Transverse colon (tissue), 4 donors: ENCODE measurements around the gene TMEM161B. TPM values are rescaled to one million over a fixed set of nuclear protein-coding genes. Genes with fewer than 3 reads are reported as not detected.

Experiments
- DNase-seq: peaks from one replicate; pipeline ENCODE4 v3.0.0-alpha.2; 2019
- H3K27ac ChIP-seq, 4 donors: fragments of 200-600 bp; sonication (generic); 2 replicates each; pipeline ENCODE4 v1.5.1; 2016 to 2018; ENCODE audit warnings: inconsistent platforms in 4 of 4
- H3K27me3 ChIP-seq: fragments of 200-600 bp; sonication (generic); 2 replicates; pipeline ENCODE4 v1.5.1; 2017; ENCODE audit warnings: inconsistent platforms
- H3K36me3 ChIP-seq, 4 donors: fragments of 200-600 bp; sonication (generic); 2 replicates each; pipeline ENCODE4 v1.5.1; 2017 to 2019; ENCODE audit warnings: inconsistent platforms in 4 of 4
- H3K4me1 ChIP-seq, 4 donors: fragments of 200-600 bp; sonication (generic); 2 replicates each; pipeline ENCODE4 v1.5.1; 2017 to 2020; ENCODE audit warnings: inconsistent platforms in 4 of 4
- H3K4me3 ChIP-seq, 4 donors: fragments of 200-600 bp; sonication (generic); 1 replicate in 1 of 4; 2 replicates in 3 of 4; pipeline versions ENCODE4 v1.5.1 to v1.6.1; 2017 to 2019; ENCODE audit warnings: inconsistent platforms in 4 of 4
- H3K9me3 ChIP-seq, 2 donors: fragments of 200-600 bp; sonication (generic); 2 replicates each; pipeline ENCODE4 v1.5.1; 2017 to 2019; ENCODE audit warnings: inconsistent platforms in 2 of 2
- CTCF ChIP-seq, 5 experiments: fragments of 200-600 bp in 3 of 5; fragments of 450-650 bp in 2 of 5; sonication (generic) in 3 of 5; IDR thresholded peaks; 1 replicate in 2 of 5; 2 replicates in 3 of 5; pipeline ENCODE4 v1.5.1; 2016 to 2017; ENCODE audit warnings: antibody characterized with exemption in 5 of 5, inconsistent platforms in 3 of 5, mild to moderate bottlenecking in 2 of 5, moderate library complexity in 1 of 5
- EP300 ChIP-seq: sonication (generic); formaldehyde crosslinking; IDR thresholded peaks from one replicate; pipeline ENCODE4 v1.6.1; 2017; ENCODE audit warnings: antibody characterized with exemption, low read depth
- POLR2A ChIP-seq: fragments of 450-650 bp; IDR thresholded peaks from one replicate; pipeline ENCODE4 v1.6.1; 2016; ENCODE audit warnings: antibody characterized with exemption, mild to moderate bottlenecking, moderate library complexity
- POLR2AphosphoS5 ChIP-seq, 3 donors: sonication (generic); formaldehyde crosslinking; IDR thresholded peaks; one replicate each; pipeline ENCODE4 v1.6.1; 2016; ENCODE audit warnings: antibody characterized with exemption in 3 of 3
- whole genome bisulfite sequencing, 2 donors: methylation state at CpG; one replicate each; pipeline ENCODE4 v1.1.5; 2018; ENCODE audit warnings: low coverage in 1 of 2; 5-methylcytosine and 5-hydroxymethylcytosine counted together
- in situ Hi-C, 4 donors: fragments of 200-750 bp; cut with MboI; loops; one replicate each; pipeline versions ENCODE4 v1.15.0 to v1.15.1; 2017; ENCODE audit warnings: low sequenced_read_pairs in 3 of 4, low pct_ligation_motif_present in 1 of 4, low pct_unique_long_range_greater_than_20kb in 1 of 4
- intact Hi-C: fragments of 100-400 bp; cut with DNase I; formaldehyde crosslinking; loops from one replicate; pipeline ENCODE4 v1.15.1; 2023; ENCODE audit warnings: low total_unique reads
- total RNA-seq, 4 donors: library from RNA; depleted of rRNA; stranded (reverse); fragments of >200 nt; gene quantifications; one replicate each; pipeline ENCODE4 v1.1.0, GENCODE V29; 2016

The TMEM161B gene
- total RNA-seq, 4 donors from 2014 or later, result 19.5 to 40.8 (median 27.0) TPM

GRCh38 chr5:88236866-88237642, 31.6 kb downstream of the TMEM161B start:
- no peaks in the 10 kb centered on the region for H3K4me1 ChIP-seq
- peaks cover 0 to 9% (median 4%) of the 10 kb centered on the region in 4 donors for H3K36me3 ChIP-seq
- no peak for DNase-seq
- no peak overlapping the region for H3K27ac ChIP-seq
- H3K4me3 ChIP-seq, result no peak overlapping the region
- WGBS, 2 donors, result 93 to 100% methylated on average over 1 of the region's 1 CpG
- in situ Hi-C loops (no loop called here), intact Hi-C loops (no loop called here)
- H3K9me3 ChIP-seq, result no peaks in the 10 kb centered on the region
- H3K27me3 ChIP-seq, result no peaks in the 10 kb centered on the region
- no peak for TF ChIP-seq CTCF (IDR thresholded peaks at IDR 0.05)
- TF ChIP-seq EP300, result no peak
- no peak for TF ChIP-seq POLR2AphosphoS5 (IDR thresholded peaks at IDR 0.05)
- TF ChIP-seq POLR2A, result no peak

GRCh38 chr5:88235828-88236227, 32.8 kb downstream of the TMEM161B start:
- no peak for DNase-seq
- in situ Hi-C loops (no loop called here), intact Hi-C loops (no loop called here)
- no peaks in the 10 kb centered on the region for H3K27me3 ChIP-seq
- 96 to 100% methylated on average over 3 to 4 of the region's 4 CpGs for WGBS, 2 donors
- no peak for TF ChIP-seq CTCF (IDR thresholded peaks at IDR 0.05)
- no peak for TF ChIP-seq POLR2A
- no peak for TF ChIP-seq EP300
- TF ChIP-seq POLR2AphosphoS5 (IDR thresholded peaks at IDR 0.05), result no peak
- no peak overlapping the region for H3K27ac ChIP-seq
- peaks cover 0 to 3% (median 0%) of the 10 kb centered on the region in 4 donors for H3K4me1 ChIP-seq
- peaks cover 0 to 9% (median 4%) of the 10 kb centered on the region in 4 donors for H3K36me3 ChIP-seq
- no peaks in the 10 kb centered on the region for H3K9me3 ChIP-seq
- H3K4me3 ChIP-seq, result no peak overlapping the region

- Histone ChIP-seq H3K4me1 (peaks cover 0 to 7% (median 2%) of the 10 kb centered on the region in 4 donors), H3K36me3 (peaks cover 0 to 9% (median 4%) of the 10 kb centered on the region in 4 donors), H3K4me3 (no peak overlapping the region), H3K27ac (no peak overlapping the region), H3K27me3 (no peaks in the 10 kb centered on the region), H3K9me3 (no peaks in the 10 kb centered on the region)
- in situ Hi-C loops (no loop called here), intact Hi-C loops (no loop called here)
- TF ChIP-seq CTCF (IDR thresholded peaks at IDR 0.05), result no peak
- no peak for TF ChIP-seq POLR2A
- TF ChIP-seq EP300, result no peak
- TF ChIP-seq POLR2AphosphoS5 (IDR thresholded peaks at IDR 0.05), result no peak
- DNase-seq, result no peak
- 67 to 87% methylated on average over 1 of the region's 1 CpG for WGBS, 2 donors
Measured at GRCh38 chr5:88235346-88235745, 33.3 kb downstream of the TMEM161B start.

GRCh38 chr5:88230546-88231066, 38.0 kb downstream of the TMEM161B start:
- in situ Hi-C loops (no loop called here), intact Hi-C loops (no loop called here)
- Histone ChIP-seq H3K4me3 (no peak overlapping the region), H3K36me3 (peaks cover 0 to 8% (median 3%) of the 10 kb centered on the region in 4 donors), H3K4me1 (peaks cover 0 to 8% (median 3%) of the 10 kb centered on the region in 4 donors), H3K9me3 (no peaks in the 10 kb centered on the region), H3K27ac (no peak overlapping the region), H3K27me3 (no peaks in the 10 kb centered on the region)
- no peak for TF ChIP-seq POLR2A
- no peak for TF ChIP-seq EP300
- TF ChIP-seq POLR2AphosphoS5 (IDR thresholded peaks at IDR 0.05), result no peak
- TF ChIP-seq CTCF (IDR thresholded peaks at IDR 0.05), result no peak
- DNase-seq, result no peak
- WGBS, 2 donors, result 83 to 94% methylated on average over 1 of the region's 1 CpG
